HUES64 (cell line): Measurements from ENCODE around the gene DNAH17.
"Not testable (repeated sequence)": the region's sequence is repeated elsewhere in the genome, so short reads cannot be mapped to it uniquely, and the experiment has no call there.

Source experiments
- H3K27ac ChIP-seq: 2 replicates; pipeline ENCODE4 v1.7.0; 2013; ENCODE audit warnings: low read depth, low read length, inconsistent platforms
- H3K27me3 ChIP-seq: 2 replicates; pipeline ENCODE4 v1.6.1; 2013; ENCODE audit warnings: mild to moderate bottlenecking, low read length; ENCODE audit not compliant: insufficient read depth
- H3K36me3 ChIP-seq: 2 replicates; pipeline ENCODE4 v1.6.1; 2013; ENCODE audit warnings: mild to moderate bottlenecking, low read length; ENCODE audit not compliant: insufficient read depth
- H3K4me1 ChIP-seq: 2 replicates; pipeline ENCODE4 v1.6.1; 2013; ENCODE audit warnings: mild to moderate bottlenecking, low read length, moderate library complexity; ENCODE audit not compliant: insufficient read depth
- H3K4me3 ChIP-seq: 2 replicates; pipeline ENCODE4 v1.5.1; 2013; ENCODE audit warnings: mild to moderate bottlenecking, low read length, moderate library complexity
- H3K9ac ChIP-seq: 2 replicates; pipeline ENCODE4 v1.6.1; 2013; ENCODE audit warnings: mild to moderate bottlenecking, low read depth, low read length
- H3K9me3 ChIP-seq: 2 replicates; pipeline ENCODE4 v1.6.1; 2013; ENCODE audit warnings: low read depth, low read length; ENCODE audit not compliant: insufficient read depth
- WGBS: fragments of 150-250, 120-280 bp; methylation state at CpG from one replicate; pipeline ENCODE4 v1.1.7; 2013; ENCODE audit warnings: missing lambda C conversion rate; 5-methylcytosine and 5-hydroxymethylcytosine counted together

Gene DNAH17

DNA sequence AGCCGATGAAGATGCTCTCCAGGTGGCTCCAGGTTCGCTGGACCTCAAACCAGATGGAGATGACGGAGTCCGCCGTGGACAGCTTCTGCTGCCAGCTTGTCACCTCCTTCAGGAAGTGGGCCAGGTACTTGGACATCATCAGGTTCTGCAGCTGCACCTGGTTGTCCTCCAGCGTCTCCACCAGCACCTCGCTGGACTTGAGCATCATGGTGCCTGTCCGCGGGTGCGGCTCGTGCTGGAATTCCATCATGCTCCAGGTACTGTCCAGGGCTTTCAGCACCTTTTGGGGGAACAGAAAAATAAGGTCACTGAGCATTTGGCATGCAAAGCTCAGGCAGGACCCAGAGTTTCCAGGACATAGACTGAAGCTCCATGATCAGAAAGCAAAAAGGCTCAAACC is 69.7 kb downstream of the DNAH17 start:
- Histone ChIP-seq H3K9me3 (0 out of 2 replicates have a peak, but pooled peaks cover 2% of the 10 kb centered on the region), H3K27ac (no peak overlapping the region), H3K27me3 (no peaks in the 10 kb centered on the region), H3K4me1 (no peaks in the 10 kb centered on the region), H3K9ac (no peak overlapping the region), H3K4me3 (no peak overlapping the region), H3K36me3 (no peaks in the 10 kb centered on the region)
- 96% methylated on average over 11 of the region's 11 CpGs for WGBS

DNA sequence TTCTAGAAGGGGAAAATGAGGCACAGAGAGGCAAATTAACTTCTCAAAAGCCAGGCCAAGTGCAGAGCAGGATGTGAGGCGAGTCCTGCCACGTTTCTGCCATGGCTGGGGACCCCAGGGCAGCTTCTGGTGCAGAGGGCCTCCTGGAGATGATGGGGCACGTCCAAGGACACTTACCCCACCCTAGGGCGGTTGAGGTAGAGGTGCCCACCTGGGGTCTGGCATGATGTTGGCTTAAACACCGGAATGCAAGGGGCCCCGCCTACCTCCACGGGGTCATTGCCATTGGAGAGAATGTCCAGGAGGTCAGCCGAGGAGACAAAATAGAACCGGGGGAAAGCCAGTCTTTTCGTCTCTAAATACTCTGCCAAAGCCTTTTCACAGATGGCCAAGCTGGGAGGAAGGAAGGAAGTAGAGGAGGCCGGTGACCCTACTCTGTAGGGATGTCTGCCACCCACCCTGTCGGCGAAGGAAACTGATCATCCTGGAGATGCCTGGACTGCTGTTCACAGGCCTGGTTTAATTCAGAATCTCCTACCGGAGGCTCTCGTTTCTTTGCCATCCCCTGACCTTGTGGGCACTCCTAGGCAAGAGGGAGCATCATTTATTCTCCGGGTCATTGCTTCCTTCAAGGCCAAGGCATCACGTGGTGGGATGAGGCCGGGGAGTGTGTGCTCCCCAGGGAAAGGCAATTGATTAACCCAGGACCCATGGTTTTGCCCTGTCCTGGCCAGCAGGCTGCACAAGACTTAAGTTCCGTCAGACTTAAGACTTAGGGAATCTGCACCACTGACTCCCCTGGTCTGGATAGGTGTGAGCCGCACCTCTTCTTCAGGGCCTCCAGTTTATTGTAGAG is 70.5 kb downstream of the DNAH17 start:
- Histone ChIP-seq H3K36me3 (no peaks in the 10 kb centered on the region), H3K9ac (no peak overlapping the region), H3K4me1 (no peaks in the 10 kb centered on the region), H3K27ac (no peak overlapping the region), H3K27me3 (no peaks in the 10 kb centered on the region), H3K4me3 (no peak overlapping the region), H3K9me3 (no peaks in the 10 kb centered on the region)
- 87% methylated on average over 20 of the region's 20 CpGs for WGBS

DNA sequence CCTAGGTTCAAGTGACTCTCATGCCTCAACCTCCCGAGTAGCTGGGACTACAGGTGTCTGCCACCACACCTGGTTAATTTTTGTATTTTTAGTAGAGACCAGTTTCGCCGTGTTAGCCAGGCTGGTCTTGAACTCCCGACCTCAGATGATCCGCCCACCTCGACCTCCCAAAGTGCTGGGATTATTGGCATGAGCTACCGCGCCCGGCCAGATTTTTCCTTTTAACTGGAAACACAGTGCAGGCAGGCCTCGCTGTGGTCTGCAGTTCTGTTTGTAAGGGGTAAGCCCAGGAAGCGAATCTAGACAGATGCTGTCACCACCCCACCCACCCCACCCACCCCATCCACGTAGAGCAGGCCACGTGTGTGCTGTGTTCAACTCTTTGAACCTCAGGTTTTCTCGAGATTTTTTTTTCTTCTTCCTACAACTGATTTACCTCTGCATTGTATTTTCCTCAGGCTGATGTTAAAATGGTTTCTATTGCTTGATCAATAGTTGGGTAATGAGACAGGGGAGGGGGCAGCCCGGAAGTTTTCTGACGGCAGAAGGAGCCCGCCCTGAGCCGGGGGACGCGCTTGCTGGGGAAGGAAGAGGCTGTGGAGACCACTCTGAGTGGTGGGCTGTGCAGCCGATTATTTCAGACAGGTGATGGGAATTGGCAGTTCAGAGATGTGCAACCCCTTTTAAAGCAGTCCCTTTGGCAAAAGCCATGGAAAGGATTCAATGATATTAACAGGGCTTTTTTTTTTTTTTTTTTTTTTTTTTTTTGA is 72.9 kb downstream of the DNAH17 start:
- H3K36me3 ChIP-seq: no peaks in the 10 kb centered on the region
- H3K27me3 ChIP-seq: no peaks in the 10 kb centered on the region
- 94% methylated on average over 21 of the region's 21 CpGs for WGBS
- H3K9ac ChIP-seq: no peak overlapping the region
- H3K27ac ChIP-seq: no peak overlapping the region
- H3K9me3 ChIP-seq: no peaks in the 10 kb centered on the region
- peaks cover under 1% of the 10 kb centered on the region; the same call in 1 of the 2 replicates for H3K4me1 ChIP-seq
- H3K4me3 ChIP-seq: no peak overlapping the region

DNA sequence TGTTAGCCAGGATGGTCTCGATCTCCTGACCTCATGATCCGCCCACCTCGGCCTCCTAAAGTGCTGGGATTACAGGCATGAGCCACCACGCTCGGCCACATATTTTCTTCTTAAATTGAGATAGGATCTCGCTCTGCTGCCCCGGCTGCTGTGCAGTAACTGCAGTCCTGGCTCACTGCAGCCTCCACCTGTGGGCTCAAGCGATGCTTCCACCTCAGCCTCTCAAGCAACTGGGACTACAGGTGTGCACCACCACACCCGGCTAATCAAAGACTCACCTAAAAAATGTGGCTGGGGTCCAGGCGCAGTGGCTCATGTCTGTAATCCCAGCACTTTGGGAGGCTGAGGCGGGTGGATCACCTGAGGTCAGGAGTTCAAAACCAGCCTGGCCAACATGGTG is 73.8 kb downstream of the DNAH17 start:
- H3K27ac ChIP-seq, H3K36me3 ChIP-seq, H3K9ac ChIP-seq, H3K4me3 ChIP-seq, H3K27me3 ChIP-seq, H3K4me1 ChIP-seq, H3K9me3 ChIP-seq: not testable (repeated sequence)
- 94% methylated on average over 11 of the region's 11 CpGs for WGBS

DNA sequence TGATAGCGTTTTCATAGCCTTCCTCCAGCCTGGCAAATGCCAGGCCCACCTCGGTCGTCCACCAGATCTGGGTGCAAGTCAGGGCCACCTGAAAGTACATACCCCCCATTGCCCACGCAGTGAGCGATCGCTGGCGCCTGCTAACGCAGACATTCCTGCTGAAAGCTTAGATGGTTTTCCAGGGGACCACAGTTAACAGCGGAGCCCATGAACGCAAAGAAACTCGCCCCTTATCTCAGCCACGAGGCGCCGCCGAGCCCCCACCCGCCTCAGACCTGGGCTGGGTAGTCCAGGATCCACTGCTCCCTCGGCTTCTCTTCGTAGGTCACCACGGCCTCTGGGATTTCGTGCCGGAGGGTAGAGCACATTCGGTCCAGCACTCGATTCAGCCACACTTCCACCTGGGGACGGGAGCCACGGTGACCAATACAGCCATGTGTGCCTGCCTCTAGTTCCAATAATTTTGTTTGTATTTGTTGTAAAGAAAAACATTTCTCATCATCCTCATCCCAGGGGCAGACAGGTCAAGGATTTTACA is 74.5 kb downstream of the DNAH17 start:
- Histone ChIP-seq H3K9me3 (no peaks in the 10 kb centered on the region), H3K27ac (no peak overlapping the region), H3K27me3 (no peaks in the 10 kb centered on the region), H3K9ac (no peak overlapping the region), H3K36me3 (no peaks in the 10 kb centered on the region), H3K4me1 (peaks cover 9% of the 10 kb centered on the region), H3K4me3 (no peak overlapping the region)
- 95% methylated on average over 25 of the region's 25 CpGs for WGBS

DNA sequence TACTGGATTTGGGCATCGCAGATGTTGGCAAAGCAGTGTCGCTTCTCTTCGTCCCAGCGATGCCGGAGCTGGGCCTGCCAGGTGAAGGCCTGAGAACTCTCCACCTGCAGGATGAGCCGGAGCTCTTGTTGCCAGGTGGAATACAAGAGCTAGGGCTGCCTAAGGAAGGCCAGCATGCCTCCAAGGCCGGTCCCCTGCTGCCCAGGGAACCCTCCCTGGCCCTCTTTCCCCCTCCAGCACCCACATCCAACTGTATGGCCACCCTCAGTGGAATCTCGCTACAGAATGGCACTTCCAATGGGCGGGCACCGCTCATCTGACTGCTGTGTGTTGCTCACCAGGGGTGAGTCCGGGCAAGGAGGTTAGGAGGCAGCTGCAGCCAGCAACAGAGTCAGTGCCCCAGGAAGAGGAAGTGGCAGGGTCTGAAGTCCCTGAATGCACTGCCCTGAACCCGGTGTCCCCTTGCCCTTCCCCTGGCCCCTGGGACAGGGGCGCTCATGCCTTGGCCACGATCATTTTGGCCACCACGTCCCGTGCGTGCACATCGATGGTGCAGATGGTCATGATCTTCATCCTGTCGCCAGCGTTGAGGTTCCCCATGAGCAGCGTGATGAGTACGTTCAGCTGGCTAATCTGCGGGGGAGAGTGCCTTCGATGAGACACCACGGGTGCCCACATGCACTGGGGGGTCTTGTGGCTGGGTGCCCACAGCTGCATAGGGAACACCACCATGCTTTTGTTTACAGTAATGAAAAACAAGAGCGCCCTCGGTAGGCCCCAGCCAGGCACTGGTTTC is 75.8 kb downstream of the DNAH17 start:
- no peak overlapping the region for H3K27ac ChIP-seq
- no peaks in the 10 kb centered on the region for H3K9me3 ChIP-seq
- no peak overlapping the region for H3K9ac ChIP-seq
- WGBS: 95% methylated on average over 27 of the region's 27 CpGs
- peaks cover 9% of the 10 kb centered on the region for H3K4me1 ChIP-seq
- no peaks in the 10 kb centered on the region for H3K27me3 ChIP-seq
- H3K4me3 ChIP-seq: no peak overlapping the region
- no peaks in the 10 kb centered on the region for H3K36me3 ChIP-seq

DNA sequence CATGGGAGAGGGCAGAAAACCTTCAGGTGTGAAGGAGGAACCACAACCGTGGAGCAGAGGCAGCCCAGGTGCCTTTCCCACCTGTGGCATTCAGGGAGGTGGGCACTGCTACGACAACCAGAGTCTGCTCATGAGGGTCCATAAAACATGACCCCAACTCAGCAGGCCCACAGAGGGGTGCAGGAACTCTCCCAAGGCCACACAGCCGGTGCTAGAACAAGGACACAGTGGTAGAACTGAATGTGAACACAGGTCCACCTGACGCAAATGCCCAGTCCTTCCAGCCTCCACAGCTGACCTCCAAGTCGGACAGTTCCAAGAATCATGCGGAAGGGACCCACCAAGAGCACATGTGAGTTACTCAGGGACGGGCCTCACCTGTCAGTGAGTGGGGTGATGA is 76.4 kb downstream of the DNAH17 start:
- H3K9ac ChIP-seq: no peak overlapping the region
- 93% methylated on average over 7 of the region's 7 CpGs for WGBS
- no peaks in the 10 kb centered on the region for H3K36me3 ChIP-seq
- no peak overlapping the region for H3K4me3 ChIP-seq
- H3K27me3 ChIP-seq: no peaks in the 10 kb centered on the region
- peaks cover 9% of the 10 kb centered on the region for H3K4me1 ChIP-seq
- H3K27ac ChIP-seq: no peak overlapping the region
- H3K9me3 ChIP-seq: no peaks in the 10 kb centered on the region

DNA sequence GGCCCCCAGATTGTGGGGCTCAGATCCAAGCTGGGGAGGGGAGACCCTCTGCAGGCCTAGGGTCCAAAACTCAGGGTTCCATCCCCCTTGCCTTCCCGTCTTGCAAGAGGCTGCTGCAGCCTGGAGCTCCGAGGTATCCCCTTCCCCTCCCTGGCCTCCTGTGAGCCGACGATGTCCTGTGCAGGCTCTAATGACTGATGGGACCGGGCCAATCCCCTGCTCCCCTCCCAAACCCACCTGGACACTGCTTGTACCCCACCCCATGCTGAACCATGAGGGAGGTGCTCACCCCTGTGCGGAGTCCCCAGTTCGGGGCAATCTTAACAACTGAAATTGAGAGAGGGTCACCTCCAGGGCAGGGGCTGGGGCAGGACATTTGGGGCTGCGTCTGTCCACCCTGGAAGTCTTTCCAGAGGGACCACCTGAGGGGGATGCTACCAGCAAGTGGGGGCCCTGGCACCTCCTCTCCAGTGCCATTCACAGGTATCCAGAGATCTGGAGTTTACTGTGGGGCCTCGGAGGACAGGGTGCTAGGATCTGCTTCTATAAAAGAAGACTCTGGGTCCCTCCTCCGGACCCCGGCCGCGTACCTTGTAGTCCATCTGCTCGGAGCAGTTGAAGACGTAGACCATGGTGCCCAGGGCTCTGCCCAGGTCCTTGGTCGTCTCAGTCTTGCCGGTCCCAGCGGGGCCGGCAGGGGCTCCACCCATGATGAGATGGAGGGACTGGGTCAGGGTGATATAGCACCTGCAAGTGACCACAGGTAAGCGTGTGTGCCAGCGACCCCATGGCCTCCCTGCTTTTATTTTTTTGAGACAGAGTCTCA is 77.3 kb downstream of the DNAH17 start:
- Histone ChIP-seq H3K9me3 (no peaks in the 10 kb centered on the region), H3K9ac (no peak overlapping the region), H3K27me3 (no peaks in the 10 kb centered on the region; the same call in 1 of the 2 replicates), H3K4me1 (peaks cover 9% of the 10 kb centered on the region), H3K27ac (no peak overlapping the region), H3K4me3 (no peak overlapping the region), H3K36me3 (no peaks in the 10 kb centered on the region)
- WGBS: 89% methylated on average over 21 of the region's 21 CpGs

DNA sequence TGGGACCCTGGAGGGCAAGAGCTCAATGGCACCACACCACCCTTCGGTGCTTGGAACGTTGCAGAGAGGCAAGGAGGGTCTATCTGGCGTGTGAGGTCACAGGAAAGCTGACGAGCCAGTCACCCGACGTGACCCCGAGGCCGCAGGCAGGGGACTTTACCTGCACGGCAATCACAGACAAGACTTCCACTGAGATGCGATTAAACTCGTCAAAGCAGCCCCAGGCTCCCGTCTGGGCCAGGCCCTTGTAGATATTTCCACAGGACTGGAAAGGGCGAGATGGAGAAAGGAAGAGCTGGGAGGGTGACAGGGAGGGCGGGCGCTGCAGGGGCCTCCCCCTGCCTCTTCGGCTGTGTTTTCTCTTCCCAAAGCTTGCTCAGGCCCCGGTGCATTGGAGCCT is 78.3 kb downstream of the DNAH17 start:
- Histone ChIP-seq H3K4me3 (no peak overlapping the region), H3K4me1 (peaks cover 9% of the 10 kb centered on the region), H3K9ac (no peak overlapping the region), H3K27me3 (no peaks in the 10 kb centered on the region; the same call in 1 of the 2 replicates), H3K9me3 (no peaks in the 10 kb centered on the region), H3K27ac (no peak overlapping the region), H3K36me3 (no peaks in the 10 kb centered on the region)
- 52% methylated on average over 17 of the region's 17 CpGs for WGBS

DNA sequence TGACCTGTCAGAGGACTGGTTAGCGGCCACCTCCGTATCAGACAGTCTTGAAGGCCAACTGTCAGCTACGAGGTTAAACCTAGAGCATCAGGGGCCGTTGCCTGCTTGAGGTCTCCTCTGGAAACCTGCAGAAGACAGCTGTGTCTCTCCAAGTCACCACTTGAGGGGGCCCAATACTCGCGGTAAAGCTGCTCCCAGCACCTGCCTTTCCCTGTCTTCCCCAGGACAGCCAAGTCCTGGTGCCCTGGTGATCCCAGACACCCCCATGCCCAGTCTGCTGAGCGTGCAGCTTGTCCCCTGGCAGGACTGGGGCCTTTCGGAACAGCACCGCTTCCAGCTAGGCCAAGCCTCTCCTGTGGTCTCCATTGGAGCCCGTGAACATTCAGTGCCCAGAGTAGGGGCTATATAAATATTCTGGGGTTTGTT is 80.1 kb downstream of the DNAH17 start:
- Histone ChIP-seq H3K4me3 (no peak overlapping the region), H3K36me3 (no peaks in the 10 kb centered on the region), H3K27me3 (no peaks in the 10 kb centered on the region; the same call in 1 of the 2 replicates), H3K4me1 (peaks cover 9% of the 10 kb centered on the region), H3K9ac (no peak overlapping the region), H3K9me3 (no peaks in the 10 kb centered on the region), H3K27ac (no peak overlapping the region)
- WGBS: 36% methylated on average over 10 of the region's 10 CpGs
